ENCODE results near the gene VAPB.

VAPB gene

GRCh38 chr20:58479726-58480440 lies 90.9 kb downstream of the VAPB start:
- no peak overlapping the region for H3K4me3 ChIP-seq (ENCODE audit: low read depth, low read length)
- DNase-seq (ENCODE audit: low read depth) = no peak
- TF ChIP-seq CTCF (IDR thresholded peaks at IDR 0.05; ENCODE audit: insufficient read depth, low read depth, low read length, missing control alignments) = no peak

- DNase-seq (ENCODE audit: low read depth) = no peak
- no peak overlapping the region for H3K4me3 ChIP-seq (ENCODE audit: low read depth, low read length)
- TF ChIP-seq CTCF (IDR thresholded peaks at IDR 0.05; ENCODE audit: insufficient read depth, low read depth, low read length, missing control alignments) = no peak
Observed at GRCh38 chr20:58480551-58481336, 91.7 kb downstream of the VAPB start.

- peak; percentile 60 for DNase-seq (ENCODE audit: low read depth)
- TF ChIP-seq CTCF (IDR thresholded peaks at IDR 0.05; ENCODE audit: insufficient read depth, low read depth, low read length, missing control alignments) = peak; percentile 57
Observed at GRCh38 chr20:58481481-58482021, 92.5 kb downstream of the VAPB start.

GRCh38 chr20:58482416-58482815 lies 93.4 kb downstream of the VAPB start:
- no peak for TF ChIP-seq CTCF (IDR thresholded peaks at IDR 0.05; ENCODE audit: insufficient read depth, low read depth, low read length, missing control alignments)
- no peak for DNase-seq (ENCODE audit: low read depth)
- no peak overlapping the region for H3K4me3 ChIP-seq (ENCODE audit: low read depth, low read length)

More at GRCh38 chr20:58481481-58482021, 92.5 kb downstream of the VAPB start:
- no peak overlapping the region for H3K4me3 ChIP-seq (ENCODE audit: low read depth, low read length)

- H3K4me3 ChIP-seq (ENCODE audit: low read depth, low read length) = no peak overlapping the region
- no peak for DNase-seq (ENCODE audit: low read depth)
- no peak for TF ChIP-seq CTCF (IDR thresholded peaks at IDR 0.05; ENCODE audit: insufficient read depth, low read depth, low read length, missing control alignments)
Observed at GRCh38 chr20:58483051-58483450, 94.0 kb downstream of the VAPB start.

GRCh38 chr20:58483470-58483869 lies 94.4 kb downstream of the VAPB start:
- TF ChIP-seq CTCF (IDR thresholded peaks at IDR 0.05; ENCODE audit: insufficient read depth, low read depth, low read length, missing control alignments) = no peak
- H3K4me3 ChIP-seq (ENCODE audit: low read depth, low read length) = no peak overlapping the region
- no peak for DNase-seq (ENCODE audit: low read depth)
